HepG2 (cell line): ENCODE data around the gene RPLP2. TPM values are rescaled to one million over a fixed set of nuclear protein-coding genes. Genes with fewer than 3 reads are reported as not detected.

Experiments
- ARID3A ChIP-seq: IDR thresholded peaks from 2 replicates; pipeline ENCODE4 v1.6.1; 2012; ENCODE audit warnings: low read depth, low read length, improper control_type of control experiment
- BRD4 ChIP-seq: sonication (generic); formaldehyde crosslinking; IDR thresholded peaks from 2 replicates; pipeline ENCODE4 v1.4.0; 2020; ENCODE audit warnings: missing genetic modification reagents
- FOXA1 ChIP-seq, 2 experiments: fragments of 450-650 bp in 1 of 2; sonication (generic) in 1 of 2; formaldehyde crosslinking in 1 of 2; IDR thresholded peaks; 2 replicates each; pipeline versions ENCODE4 v1.4.0 to v1.6.1; 2016 to 2020; ENCODE audit warnings: missing genetic modification reagents in 1 of 2
- MIER2 ChIP-seq: IDR thresholded peaks from 2 replicates; pipeline ENCODE4 v1.6.1; 2016; ENCODE audit warnings: missing biosample characterization, missing genetic modification reagents
- RFX5 ChIP-seq: IDR thresholded peaks from 2 replicates; pipeline ENCODE4 v1.6.1; 2011; ENCODE audit warnings: low read depth, low read length, improper control_type of control experiment
- SNAI1 ChIP-seq: sonication (generic); formaldehyde crosslinking; IDR thresholded peaks from 2 replicates; pipeline ENCODE4 v1.5.0; 2020; ENCODE audit warnings: mild to moderate bottlenecking, missing genetic modification reagents, borderline replicate concordance
- SNAPC2 ChIP-seq: sonication (generic); formaldehyde crosslinking; IDR thresholded peaks from 2 replicates; pipeline ENCODE4 v1.8.1; 2022; ENCODE audit warnings: mild to moderate bottlenecking, missing genetic modification reagents
- SP4 ChIP-seq: sonication (generic); formaldehyde crosslinking; IDR thresholded peaks from 2 replicates; pipeline ENCODE4 v1.8.1; 2023; ENCODE audit warnings: mild to moderate bottlenecking, missing genetic modification reagents
- SRSF4 ChIP-seq: fragments of 200-400 bp; formaldehyde crosslinking; IDR thresholded peaks from one replicate; pipeline ENCODE4 v1.6.1; 2018; ENCODE audit warnings: mild to moderate bottlenecking, low read depth, low read length, moderate library complexity; ENCODE audit not compliant: poor library complexity, severe bottlenecking
- TBL1XR1 ChIP-seq: fragments of 150-350 bp; IDR thresholded peaks from 2 replicates; pipeline ENCODE4 v1.6.1; 2014; ENCODE audit warnings: borderline replicate concordance, low read length; ENCODE audit not compliant: partially characterized antibody
- U2AF1 ChIP-seq: fragments of 200-400 bp; formaldehyde crosslinking; optimal IDR thresholded peaks from 2 replicates; pipeline ENCODE3; 2017; ENCODE audit warnings: mild to moderate bottlenecking, low read depth, low read length
- YEATS4 ChIP-seq: sonication (generic); formaldehyde crosslinking; IDR thresholded peaks from 2 replicates; pipeline ENCODE4 v1.4.0; 2020; ENCODE audit warnings: missing genetic modification reagents, borderline replicate concordance
- ZBTB39 ChIP-seq: sonication (generic); formaldehyde crosslinking; IDR thresholded peaks from 2 replicates; pipeline ENCODE4 v1.5.0; 2020; ENCODE audit warnings: missing genetic modification reagents
- ZKSCAN5 ChIP-seq: sonication (generic); formaldehyde crosslinking; IDR thresholded peaks from 2 replicates; pipeline ENCODE4 v1.5.1; 2020; ENCODE audit warnings: mild to moderate bottlenecking, missing genetic modification reagents
- ZNF331 ChIP-seq: sonication (generic); formaldehyde crosslinking; IDR thresholded peaks from 2 replicates; pipeline ENCODE4 v1.4.0; 2020; ENCODE audit warnings: missing genetic modification reagents
- ZNF660 ChIP-seq: sonication (generic); formaldehyde crosslinking; IDR thresholded peaks from 2 replicates; pipeline ENCODE4 v1.5.1; 2020; ENCODE audit warnings: mild to moderate bottlenecking, low read depth, missing genetic modification reagents, borderline replicate concordance
- polyA plus RNA-seq, 8 experiments: library from polyadenylated mRNA; depleted of rRNA in 3 of 8; stranded (reverse) in 7 of 8; unstranded in 1 of 8; fragments of >200 nt; fragmentation: Illumina TruSeq in 4 of 8; extraction: Trizol in 4 of 8; gene quantifications; 2 replicates each; pipeline versions ENCODE4 v1.2.1 to v1.2.3, GENCODE V29; 2011 to 2016; ENCODE audit warnings: low read depth in 4 of 8, missing spikeins in 1 of 8, mixed read lengths in 1 of 8; ENCODE audit not compliant: insufficient read depth in 1 of 8
- total RNA-seq, 5 experiments: library from RNA; depleted of rRNA; stranded (reverse); fragments of >200 nt; fragmentation: Illumina TruSeq; extraction: Trizol; gene quantifications; 2 replicates each; pipeline ENCODE4 v1.2.3, GENCODE V29; 2016; ENCODE audit warnings: low read depth in 1 of 5
- TF ChIP-seq, protein P1 (sequence below): sonication (generic); formaldehyde crosslinking; IDR thresholded peaks from 2 replicates; pipeline ENCODE4 v1.4.0; 2020; ENCODE audit warnings: mild to moderate bottlenecking, missing genetic modification reagents

Gene RPLP2
- total and polyA plus RNA-seq, 2 of the 13 experiments (the other 11 are each of a cell fraction or from before 2014, with no cell fraction given): 978 to 2,106 TPM

- no peak for TF ChIP-seq ARID3A
- TF ChIP-seq ZNF331 (CRISPR knock-in tag): no peak
- no peak for TF ChIP-seq RFX5
- TF ChIP-seq FOXA1 (IDR thresholded peaks at IDR 0.05): no peak
- TF ChIP-seq FOXA1 (CRISPR knock-in tag; IDR thresholded peaks at IDR 0.05): no peak; the same call in 1 of the 2 replicates
- no peak for TF ChIP-seq TBL1XR1
- TF ChIP-seq BRD4 (CRISPR knock-in tag): peak; percentile 59; the same call in 1 of the 2 replicates
- no peak for TF ChIP-seq ZKSCAN5 (CRISPR knock-in tag)
- TF ChIP-seq MIER2 (CRISPR knock-in tag): no peak
- TF ChIP-seq SP4 (CRISPR knock-in tag): no peak
- no peak for TF ChIP-seq ZBTB39
- TF ChIP-seq, protein P1, sequence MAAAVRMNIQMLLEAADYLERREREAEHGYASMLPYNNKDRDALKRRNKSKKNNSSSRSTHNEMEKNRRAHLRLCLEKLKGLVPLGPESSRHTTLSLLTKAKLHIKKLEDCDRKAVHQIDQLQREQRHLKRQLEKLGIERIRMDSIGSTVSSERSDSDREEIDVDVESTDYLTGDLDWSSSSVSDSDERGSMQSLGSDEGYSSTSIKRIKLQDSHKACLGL (CRISPR knock-in tag): no peak
- TF ChIP-seq SRSF4: no peak
- TF ChIP-seq ZNF660 (CRISPR knock-in tag): no peak
- peak; percentile 31; the same call in 1 of the 2 replicates for TF ChIP-seq SNAI1
- no peak for TF ChIP-seq YEATS4 (CRISPR knock-in tag)
- no peak for TF ChIP-seq U2AF1
- TF ChIP-seq SNAPC2: no peak
These were observed 1.1 kb upstream of the RPLP2 start (continued) for GRCh38 chr11:808427-809286.
